Measurements from ENCODE around the gene MYO18B. TPM values are rescaled to one million over a fixed set of nuclear protein-coding genes. Genes with fewer than 3 reads are reported as not detected.

MYO18B gene
- total and polyA plus RNA-seq, 2 of the 4 experiments (the other 2 are of a cell fraction) = under 0.01 TPM; not detected in 1

DNA sequence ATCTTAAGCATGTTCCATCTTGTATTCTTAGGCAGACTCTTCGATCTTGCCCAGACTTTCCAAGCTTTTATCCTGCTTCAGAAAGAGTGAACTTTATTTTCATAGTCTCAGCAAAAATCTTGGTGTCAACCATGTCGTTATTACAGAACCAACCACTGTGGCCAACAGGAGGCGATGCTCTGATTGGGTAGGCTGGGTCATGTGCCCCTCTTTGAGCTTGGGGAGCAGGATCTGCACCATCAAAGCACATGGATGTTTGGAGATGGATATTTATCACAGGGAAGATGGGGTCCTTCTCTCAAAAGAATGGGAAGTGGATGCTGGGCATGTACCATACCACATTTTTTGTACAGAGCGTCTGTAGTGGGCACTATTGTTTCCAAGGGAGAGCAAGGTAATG is 197.4 kb downstream of the MYO18B start:
- Histone ChIP-seq H3K14ac (replicated peaks; ENCODE audit: low read depth, low read length) (no peak overlapping the region), H4K5ac (ENCODE audit: low read depth, low read length) (no peak overlapping the region), H3K4me1 (ENCODE audit: control insufficient read depth, insufficient read depth, low read length) (no peaks in the 10 kb centered on the region), H2AK5ac (ENCODE audit: low read depth, low read length) (no peak overlapping the region), H3K9me1 (ENCODE audit: insufficient read depth, low read length) (no peaks in the 10 kb centered on the region), H3K23ac (ENCODE audit: low read depth, low read length) (no peak overlapping the region), H3K79me1 (ENCODE audit: low read depth in 1 of 2, low read length in 2 of 2) (no peaks in the 10 kb centered on the region), H3K4ac (ENCODE audit: low read depth, low read length) (no peak overlapping the region), H3K9ac (ENCODE audit: low read depth, low read length) (no peak overlapping the region), H4K8ac (ENCODE audit: low read depth in 2 of 2, low read length in 2 of 2) (no peak overlapping the region), H3K27me3 (ENCODE audit: control insufficient read depth, insufficient read depth, low read length) (no peaks in the 10 kb centered on the region), H2AFZ (replicated peaks; ENCODE audit: low read length, poor library complexity) (no peak overlapping the region), H2BK15ac (ENCODE audit: low read depth, low read length) (no peak overlapping the region), H4K91ac (ENCODE audit: insufficient read depth, low read depth, low read length) (no peak overlapping the region), H3K4me3 (ENCODE audit: insufficient read depth, low read depth, low read length) (no peak overlapping the region), H3K9me3 (ENCODE audit: control insufficient read depth, insufficient read depth, low read length) (peaks cover 15% of the 10 kb centered on the region; the same call in 1 of the 2 replicates), H3K18ac (ENCODE audit: low read depth, low read length) (no peak overlapping the region), H2AK9ac (replicated peaks; ENCODE audit: low read depth, low read length, poor library complexity) (no peak overlapping the region), H3K56ac (ENCODE audit: extremely low read depth, insufficient read depth, low read length) (no peak overlapping the region), H2BK120ac (ENCODE audit: low read depth, low read length) (no peak overlapping the region), H2BK5ac (ENCODE audit: low read depth, low read length, poor library complexity, severe bottlenecking) (no peak overlapping the region), H2BK20ac (ENCODE audit: low read depth, low read length) (no peak overlapping the region), H4K20me1 (ENCODE audit: insufficient read depth, low read length) (no peaks in the 10 kb centered on the region), H3K36me3 (ENCODE audit: control insufficient read depth, insufficient read depth, low read length) (no peaks in the 10 kb centered on the region), H3K4me2 (ENCODE audit: low read depth, low read length) (no peak overlapping the region), H3K27ac (ENCODE audit: insufficient read depth, low read length) (no peak overlapping the region)
- in situ Hi-C loops (cut with MboI; ENCODE audit: low sequenced_read_pairs) (no loop called here), dilution Hi-C loops (cut with HindIII; ENCODE audit: low sequenced_read_pairs, unreplicated experiment) (no loop called here), intact Hi-C loops (cut with micrococcal nuclease) (no loop called here)
- WGBS, 2 experiments (ENCODE audit: extremely low coverage in 2 of 2, insufficient read length in 1 of 2) = no CpG with 5 or more reads among the region's 4 CpGs
- BruUV-seq (replicated peaks) = no TSS peak
- POLR2A ChIA-PET (ENCODE audit: unreplicated experiment) = no interaction called here
- CTCF ChIA-PET = no interaction called here
- TF ChIP-seq FOS (IDR thresholded peaks at IDR 0.05; ENCODE audit: low read depth, low read length) = no peak
- TF ChIP-seq BHLHE40 (IDR thresholded peaks at IDR 0.05; ENCODE audit: low read depth, low read length) = no peak
- ATAC-seq (ENCODE audit: low read depth) (no peak), DNase-seq (no peak)
